GM18868 (cell line): ENCODE results near the gene HCCS.

Experiments
- ATAC-seq: cut with Tn5 transposase; IDR thresholded peaks from one replicate; pipeline ENCODE4 v1.9.1; 2021; ENCODE audit warnings: mild to moderate bottlenecking, moderate library complexity; ENCODE audit not compliant: unreplicated experiment

HCCS gene

GRCh38 chrX:11111037-11111851, at the start of gene HCCS:
TSS of gene HCCS (plus strand) at chrX:11111332. CDS start at chrX:11112061, 729 bp downstream.
- ATAC-seq, result peak; percentile 90

- ATAC-seq, result no peak
Measured at GRCh38 chrX:11064276-11064675, 46.9 kb upstream of the HCCS start.

- ATAC-seq, result no peak
Measured at GRCh38 chrX:11064851-11065600, 46.1 kb upstream of the HCCS start.

- no peak for ATAC-seq
Measured at GRCh38 chrX:11066812-11067211, 44.3 kb upstream of the HCCS start.

- ATAC-seq, result no peak
Measured at GRCh38 chrX:11073381-11073780, 37.8 kb upstream of the HCCS start.

GRCh38 chrX:11080741-11081305, 30.3 kb upstream of the HCCS start:
- no peak for ATAC-seq

GRCh38 chrX:11081511-11081910, 29.6 kb upstream of the HCCS start:
- no peak for ATAC-seq

- no peak for ATAC-seq
Measured at GRCh38 chrX:11085305-11085704, 25.8 kb upstream of the HCCS start.

- no peak for ATAC-seq
Measured at GRCh38 chrX:11089802-11090201, 21.3 kb upstream of the HCCS start.

GRCh38 chrX:11097933-11098332, 13.2 kb upstream of the HCCS start:
- no peak for ATAC-seq

- ATAC-seq, result no peak
Measured at GRCh38 chrX:11099465-11099864, 11.7 kb upstream of the HCCS start.

- ATAC-seq, result no peak
Measured at GRCh38 chrX:11100281-11101035, 10.7 kb upstream of the HCCS start.

GRCh38 chrX:11103006-11103405, 8.1 kb upstream of the HCCS start:
- ATAC-seq, result peak; percentile 82

- no peak for ATAC-seq
Measured at GRCh38 chrX:11103751-11104150, 7.4 kb upstream of the HCCS start.

GRCh38 chrX:11105080-11105479, 6.1 kb upstream of the HCCS start:
- ATAC-seq, result no peak

- no peak for ATAC-seq
Measured at GRCh38 chrX:11108253-11108941, 2.7 kb upstream of the HCCS start.

GRCh38 chrX:11109968-11110367, 1.2 kb upstream of the HCCS start:
- no peak for ATAC-seq

GRCh38 chrX:11111947-11112346, 815 bp downstream of the HCCS start:
- ATAC-seq, result no peak

GRCh38 chrX:11113731-11114130, 2.6 kb downstream of the HCCS start:
- peak; percentile 23 for ATAC-seq

GRCh38 chrX:11117745-11118144, 6.6 kb downstream of the HCCS start:
- no peak for ATAC-seq
